Measurements from ENCODE around the gene ATP1A1. TPM values are rescaled to one million over a fixed set of nuclear protein-coding genes. Genes with fewer than 3 reads are reported as not detected.

ATP1A1 gene
- total and polyA plus RNA-seq, 2 experiments from 2014 or later, result 117 to 202 TPM

GRCh38 chr1:116368241-116368640 lies 4.8 kb upstream of the ATP1A1 start:
- ATAC-seq (no peak), DNase-seq (ENCODE audit: low spot score) (no peak)
- Histone ChIP-seq H3K4me3 (no peak overlapping the region), H3K36me3 (ENCODE audit: insufficient read depth) (no peaks in the 10 kb centered on the region; the same call in 1 of the 2 replicates), H3K27me3 (ENCODE audit: insufficient read depth) (peaks cover 19% of the 10 kb centered on the region), H3K27ac (ENCODE audit: low read depth) (no peak overlapping the region), H2AFZ (no peak overlapping the region), H3K4me1 (ENCODE audit: insufficient read depth) (peaks cover 10% of the 10 kb centered on the region), H3K4me2 (no peak overlapping the region), H3K9me2 (ENCODE audit: insufficient read depth) (peaks cover 14% of the 10 kb centered on the region), H3F3A (replicated peaks; ENCODE audit: low read depth) (no peaks in the 10 kb centered on the region), H3K79me2 (replicated peaks; ENCODE audit: insufficient read depth) (no peaks in the 10 kb centered on the region), H4K20me1 (replicated peaks; ENCODE audit: insufficient read depth) (no peaks in the 10 kb centered on the region)
- Mint-ChIP-seq H3K27me3 (ENCODE audit: insufficient read depth, low read depth, poor library complexity) (peaks cover 7% of the 10 kb centered on the region), H3K27ac (no peak overlapping the region), H3K36me3 (ENCODE audit: low read depth) (no peaks in the 10 kb centered on the region; the same call in 2 of the 3 replicates), H3K4me1 (peaks cover 10% of the 10 kb centered on the region), H3K9me3 (no peaks in the 10 kb centered on the region), H3K4me3 (no peak overlapping the region)
- TF ChIP-seq ZNF462 (CRISPR knock-in tag; IDR thresholded peaks at IDR 0.05) (no peak), NANOG (IDR thresholded peaks at IDR 0.05; ENCODE audit: borderline replicate concordance) (no peak), EZH2phosphoT487 (IDR thresholded peaks at IDR 0.05; ENCODE audit: unreplicated experiment) (no peak), CTCF (conservative IDR thresholded peaks at IDR 0.05; ENCODE audit: low read depth in 2 of 2) (no peak), ZNF331 (CRISPR knock-in tag; IDR thresholded peaks at IDR 0.05; ENCODE audit: low read depth) (no peak), EZH2 (IDR thresholded peaks at IDR 0.05; ENCODE audit: low read depth, unreplicated experiment) (no peak), ZNF114 (CRISPR knock-in tag; IDR thresholded peaks at IDR 0.05) (no peak), POLR2AphosphoS5 (IDR thresholded peaks at IDR 0.05; ENCODE audit: low read depth) (no peak), ETS1 (IDR thresholded peaks at IDR 0.05) (no peak), JUNB (IDR thresholded peaks at IDR 0.05; ENCODE audit: unreplicated experiment) (no peak), CREB1 (CRISPR knock-in tag; IDR thresholded peaks at IDR 0.05; ENCODE audit: low read depth) (no peak), REST (IDR thresholded peaks at IDR 0.05; ENCODE audit: unreplicated experiment) (no peak), STAT1 (IDR thresholded peaks at IDR 0.05; ENCODE audit: unreplicated experiment) (no peak)
